HG03469 (cell line): ENCODE measurements around the gene ATP13A2.

Experiments
- ATAC-seq: cut with Tn5 transposase; IDR thresholded peaks from one replicate; pipeline ENCODE4 v1.9.1; 2021; ENCODE audit warnings: mild to moderate bottlenecking, moderate library complexity, moderate number of reproducible peaks; ENCODE audit not compliant: unreplicated experiment

Gene ATP13A2

GRCh38 chr1:17030206-17030605 is 18.5 kb upstream of the ATP13A2 start:
- ATAC-seq, result no peak

- ATAC-seq, result no peak
Measured at GRCh38 chr1:17028662-17029188, 17.0 kb upstream of the ATP13A2 start.

DNA sequence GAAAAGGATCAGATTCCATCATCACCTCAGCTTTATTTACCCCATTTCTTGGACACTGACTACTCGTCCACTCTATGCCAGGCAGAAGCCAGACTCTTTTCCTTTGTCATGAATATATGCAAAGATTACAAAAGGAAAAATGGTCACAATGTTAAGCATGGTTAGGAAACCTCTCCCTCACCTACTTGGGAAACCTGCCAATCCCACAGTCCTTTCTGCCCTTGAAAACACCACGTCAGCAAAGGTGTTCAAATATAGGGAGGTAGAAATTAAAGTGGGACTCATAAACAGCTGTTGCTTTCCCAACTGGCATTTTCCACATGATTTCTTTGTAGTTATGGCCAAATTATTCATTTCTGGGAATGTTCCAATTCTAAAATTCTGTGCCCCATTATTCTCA is 16.2 kb upstream of the ATP13A2 start:
- no peak for ATAC-seq

DNA sequence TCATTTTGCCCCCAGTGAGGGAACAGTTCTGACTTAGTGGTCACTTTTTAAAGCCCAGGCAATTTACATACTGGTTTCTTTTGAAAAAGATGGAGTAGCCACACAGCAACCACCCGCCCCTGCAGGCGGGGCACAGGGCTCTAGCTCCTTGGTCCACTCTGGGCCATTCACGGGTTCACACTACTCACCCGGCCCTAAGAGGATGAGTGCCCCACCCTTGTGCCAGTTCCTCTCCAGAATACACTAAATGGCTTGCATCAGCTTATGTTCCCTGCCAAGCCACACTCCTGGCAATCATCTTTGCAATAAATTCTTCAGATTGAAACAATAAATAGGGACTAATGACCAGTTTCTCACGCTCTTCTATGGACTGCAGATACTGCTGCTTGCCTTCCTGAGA is 15.7 kb upstream of the ATP13A2 start:
- ATAC-seq, result no peak

DNA sequence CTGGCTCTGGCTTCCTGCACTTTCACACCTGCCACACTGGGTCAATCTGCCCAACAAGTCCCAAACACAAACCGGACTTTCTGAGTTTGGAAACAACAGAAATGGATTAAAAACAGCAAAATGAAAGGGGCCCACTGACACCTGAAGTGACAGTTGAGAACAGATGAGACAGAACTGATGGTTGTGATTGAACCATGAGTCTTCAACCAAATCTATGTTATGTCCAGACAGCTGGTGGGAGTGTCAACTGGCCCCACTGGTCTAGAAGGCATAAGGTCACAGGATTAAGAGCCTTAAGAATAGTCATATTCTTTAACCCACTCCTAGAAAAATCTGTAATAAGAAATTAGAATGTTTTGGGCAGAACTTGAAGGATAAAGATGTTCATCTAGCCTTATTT is 13.0 kb upstream of the ATP13A2 start:
- ATAC-seq, result no peak

DNA sequence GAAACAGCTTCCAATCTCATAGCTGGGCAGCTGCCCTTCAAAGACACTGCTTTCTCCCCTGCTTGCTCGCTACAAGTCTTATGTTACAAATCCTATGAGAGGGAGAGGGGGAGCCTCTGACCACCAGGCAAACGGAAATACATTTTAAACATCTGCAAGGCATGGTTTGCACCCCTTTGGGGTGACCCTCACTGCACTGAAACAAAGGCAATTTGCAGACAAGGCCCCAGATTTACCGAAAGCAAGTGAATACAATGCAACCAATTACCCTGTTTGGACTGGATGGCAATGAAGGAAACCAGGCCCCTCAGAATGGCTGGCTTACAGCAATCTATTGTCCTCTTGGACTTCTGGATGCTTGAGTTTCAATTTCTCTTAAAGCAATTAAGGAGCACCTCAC is 11.8 kb upstream of the ATP13A2 start:
- ATAC-seq, result no peak

DNA sequence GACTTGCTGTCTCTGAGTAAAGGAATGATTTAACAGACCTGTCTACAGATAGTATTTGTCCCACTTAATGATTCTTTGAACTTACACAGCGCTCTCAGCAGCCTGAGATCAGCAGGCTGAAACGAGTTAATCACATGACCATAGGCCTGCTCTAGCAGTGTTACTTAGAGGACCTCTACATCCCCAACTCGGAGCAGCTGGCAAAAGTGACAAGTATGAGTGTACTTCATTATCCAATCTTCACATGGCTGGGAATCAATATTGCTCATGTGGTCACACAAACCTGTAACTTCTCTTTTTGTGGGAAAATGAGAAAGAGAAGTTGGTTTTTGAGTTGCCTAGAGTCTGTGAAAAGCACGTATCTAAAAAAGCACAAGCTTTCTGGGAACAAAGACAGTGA is 11.4 kb upstream of the ATP13A2 start:
- ATAC-seq, result no peak

DNA sequence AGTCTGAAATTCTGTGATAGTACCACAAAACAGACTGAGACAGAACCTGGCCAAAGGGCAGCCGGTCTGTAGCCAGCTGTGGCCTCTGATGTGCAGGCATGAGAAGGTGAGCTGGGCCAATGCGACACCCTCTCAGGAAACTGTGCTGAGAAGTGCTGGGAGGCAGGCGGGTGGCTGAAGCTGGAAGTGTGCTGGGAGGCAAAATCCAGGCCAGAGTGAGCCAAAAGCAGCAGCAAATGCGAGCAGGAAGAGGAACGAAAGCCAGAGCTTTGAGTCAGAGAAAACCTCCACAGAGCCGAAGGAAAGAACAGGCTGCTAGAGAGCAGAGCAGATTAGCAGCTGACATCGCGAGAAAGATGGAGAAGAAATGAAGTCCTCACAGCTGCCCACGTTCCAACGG is 10.2 kb upstream of the ATP13A2 start:
- ATAC-seq, result no peak

DNA sequence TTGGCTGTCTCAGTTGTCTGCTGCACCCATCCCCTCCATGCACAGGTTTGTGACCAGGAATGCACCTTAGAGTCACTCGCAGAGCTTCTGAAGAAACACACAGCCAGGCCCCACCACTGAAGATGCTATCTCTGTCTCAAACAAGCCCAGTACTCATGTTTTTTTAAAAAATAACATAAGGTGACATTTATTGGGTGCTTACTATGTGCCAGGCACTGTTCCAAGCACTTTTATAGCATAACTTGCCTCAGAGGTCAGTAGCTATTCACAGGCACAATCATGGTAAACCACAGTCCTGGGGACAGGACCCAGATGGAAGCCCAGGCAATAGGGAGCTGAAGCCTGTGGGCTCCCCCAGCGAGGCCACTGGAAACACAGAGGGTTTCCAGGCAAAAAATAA is 8.8 kb upstream of the ATP13A2 start:
- ATAC-seq, result no peak

DNA sequence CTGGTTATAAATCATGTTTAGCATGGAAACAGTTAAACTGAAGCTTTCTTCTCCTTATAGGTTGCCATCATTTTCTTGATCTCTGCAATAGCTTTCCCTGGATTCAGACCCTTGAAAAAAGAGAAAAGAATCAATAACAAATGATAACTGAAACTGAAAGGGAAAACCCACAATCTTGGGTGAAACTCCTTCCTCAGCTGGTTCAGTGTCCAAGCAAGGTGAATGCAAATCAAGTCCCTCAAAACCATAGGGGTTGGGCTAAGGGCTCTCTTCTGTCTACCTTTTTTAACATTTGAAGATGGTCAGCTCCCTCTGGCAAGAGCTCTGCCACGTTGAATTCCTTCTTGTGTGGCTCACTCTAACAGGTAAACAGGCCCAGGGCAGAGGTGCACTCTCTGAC is 7.1 kb upstream of the ATP13A2 start:
- no peak for ATAC-seq

DNA sequence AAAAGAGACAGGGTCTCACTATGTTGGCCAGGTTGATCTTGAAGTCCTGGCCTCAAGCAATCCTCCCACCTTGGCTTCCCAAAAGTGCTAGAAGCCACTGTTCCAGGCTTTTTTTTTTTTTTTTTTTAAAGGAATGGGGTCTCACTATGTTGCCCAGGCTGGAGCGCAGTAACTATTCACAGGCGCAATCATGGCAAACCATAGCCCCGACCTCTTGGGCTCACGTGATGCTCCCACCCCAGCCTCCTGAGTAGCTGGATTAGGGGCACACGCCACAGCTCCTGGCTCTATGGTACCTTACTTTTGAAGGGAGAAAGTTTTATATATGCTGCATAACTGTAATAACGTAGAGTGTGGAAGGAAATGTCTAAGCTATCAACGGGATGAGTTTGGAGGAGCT is 5.7 kb upstream of the ATP13A2 start:
- ATAC-seq, result no peak

DNA sequence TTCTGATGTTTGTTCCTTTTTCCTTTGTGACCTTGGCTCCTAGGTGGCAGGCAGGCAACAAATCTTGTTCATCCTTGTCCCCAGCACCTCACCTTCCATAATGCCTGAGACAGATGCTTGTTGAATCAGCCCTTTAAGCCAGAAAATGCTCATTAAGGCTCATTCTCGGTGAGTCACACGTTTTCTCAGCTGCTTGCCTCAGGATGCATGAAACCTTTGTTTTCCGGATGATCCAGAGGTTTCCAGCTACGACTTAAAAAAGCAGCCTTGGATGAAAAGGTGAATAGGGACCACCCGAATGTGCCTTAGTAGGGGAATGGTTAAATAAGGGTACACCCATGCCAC is 4.6 kb upstream of the ATP13A2 start:
- ATAC-seq, result no peak

- ATAC-seq, result no peak
Measured at GRCh38 chr1:17014671-17015567, 3.2 kb upstream of the ATP13A2 start.

GRCh38 chr1:17013491-17014320 is 2.0 kb upstream of the ATP13A2 start:
- ATAC-seq, result no peak

- no peak for ATAC-seq
Measured at GRCh38 chr1:17012775-17013490, 1.2 kb upstream of the ATP13A2 start.

DNA sequence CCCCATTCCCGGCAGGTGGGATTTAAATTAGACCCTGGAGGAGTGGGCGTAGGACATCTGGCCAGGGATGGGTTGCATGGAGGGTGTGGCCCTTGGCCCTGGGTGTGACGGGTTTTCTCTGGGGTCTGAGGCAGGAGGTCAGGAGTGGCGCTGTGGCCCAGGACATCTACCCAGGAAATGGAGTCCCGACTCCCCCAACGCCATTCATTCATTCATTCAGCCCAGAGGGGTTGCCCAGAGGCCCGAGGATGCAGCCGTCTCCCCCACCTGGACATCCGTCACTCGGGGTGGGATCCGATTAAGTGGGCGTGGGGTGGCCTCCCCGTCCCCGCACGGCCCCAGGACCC is 663 bp downstream of the ATP13A2 start:
- ATAC-seq, result no peak

DNA sequence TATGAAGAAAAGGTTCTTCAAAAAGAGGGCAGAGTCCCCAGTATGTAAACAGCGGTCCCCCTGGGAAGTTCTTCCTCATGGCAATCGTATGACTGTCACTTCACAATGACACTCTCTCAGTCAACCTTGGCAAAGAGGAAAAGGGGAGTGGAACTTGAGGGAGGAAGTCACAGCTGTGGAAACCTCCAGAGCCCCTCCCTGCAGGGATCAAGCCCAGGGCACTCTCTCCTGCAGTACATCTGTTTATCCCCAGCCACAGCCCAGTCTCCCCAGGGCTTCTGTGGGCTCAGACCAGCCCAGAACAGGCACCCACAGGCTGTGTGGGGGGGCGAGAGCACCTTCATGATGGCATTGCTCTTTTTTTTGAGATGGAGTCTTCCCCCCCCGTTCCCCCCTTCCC is 2.0 kb downstream of the ATP13A2 start:
- ATAC-seq, result no peak

- no peak for ATAC-seq
Measured at GRCh38 chr1:17008208-17008855, 3.4 kb downstream of the ATP13A2 start.

GRCh38 chr1:17007121-17007520 is 4.6 kb downstream of the ATP13A2 start:
- no peak for ATAC-seq

- ATAC-seq, result no peak
Measured at GRCh38 chr1:17005365-17005740, 6.4 kb downstream of the ATP13A2 start.
